Lower leg skin (tissue), 4 donors: ENCODE measurements around the gene LHB. TPM values are rescaled to one million over a fixed set of nuclear protein-coding genes. Genes with fewer than 3 reads are reported as not detected.

ENCODE experiments used
- DNase-seq, 2 donors: peaks; one replicate each; pipeline ENCODE4 v3.0.0-alpha.2; 2019; ENCODE audit warnings: low spot score in 2 of 2
- H3K4me3 ChIP-seq: fragments of 200-600 bp; sonication (generic); 2 replicates; pipeline ENCODE4 v1.5.1; 2017; ENCODE audit warnings: mild to moderate bottlenecking, low read depth; ENCODE audit not compliant: poor library complexity, severe bottlenecking
- POLR2A ChIP-seq, 2 donors: fragments of 450-650 bp; IDR thresholded peaks; one replicate each; pipeline ENCODE4 v1.6.1; 2016 to 2017; ENCODE audit warnings: antibody characterized with exemption in 2 of 2, mild to moderate bottlenecking in 1 of 2, moderate library complexity in 1 of 2
- WGBS, 2 donors: methylation state at CpG; one replicate each; pipeline ENCODE4 v1.1.5; 2018; 5-methylcytosine and 5-hydroxymethylcytosine counted together
- intact Hi-C: fragments of 100-400 bp; cut with DNase I; formaldehyde crosslinking; loops from one replicate; pipeline ENCODE4 v1.15.0; 2023; ENCODE audit warnings: low total_unique reads
- total RNA-seq, 4 donors: library from RNA; depleted of rRNA; stranded (reverse); fragments of >200 nt; gene quantifications; one replicate each; pipeline ENCODE4 v1.1.0, GENCODE V29; 2016
- TF ChIP-seq, protein P1 (sequence below), 3 donors: fragments of 450-650 bp; IDR thresholded peaks; one replicate each; pipeline ENCODE4 v1.5.1; 2016; ENCODE audit warnings: antibody characterized with exemption in 3 of 3, mild to moderate bottlenecking in 3 of 3, moderate library complexity in 2 of 3

Gene LHB
- total RNA-seq, 4 donors from 2014 or later, result 1.2 to 4.2 (median 1.8) TPM; not detected in 1

DNA sequence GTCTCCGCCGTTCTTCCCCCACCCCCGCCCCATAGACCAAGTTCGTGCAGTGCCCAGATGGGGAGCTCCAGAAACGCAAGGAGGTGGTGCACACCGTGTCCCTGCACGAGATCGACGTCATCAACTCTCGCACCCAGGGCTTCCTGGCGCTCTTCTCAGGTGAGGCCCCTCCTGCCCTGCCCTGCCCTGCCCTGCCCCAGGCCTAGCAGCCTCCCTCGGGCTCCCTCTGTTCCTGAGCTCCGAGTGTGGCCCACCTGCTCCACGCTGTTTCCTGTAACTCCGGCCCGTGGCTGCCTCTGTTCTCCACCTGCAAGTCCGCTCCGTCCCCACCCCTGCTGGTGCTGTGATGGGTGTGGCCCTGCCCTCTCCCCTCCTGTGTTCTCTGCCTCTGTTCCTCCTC, 6.4 kb downstream of the LHB start:
- WGBS, 2 donors, result 93 to 94% methylated on average over 14 to 18 of the region's 18 CpGs
- no peak overlapping the region for H3K4me3 ChIP-seq
- TF ChIP-seq POLR2A (IDR thresholded peaks at IDR 0.05), result no peak
- TF ChIP-seq, protein P1, sequence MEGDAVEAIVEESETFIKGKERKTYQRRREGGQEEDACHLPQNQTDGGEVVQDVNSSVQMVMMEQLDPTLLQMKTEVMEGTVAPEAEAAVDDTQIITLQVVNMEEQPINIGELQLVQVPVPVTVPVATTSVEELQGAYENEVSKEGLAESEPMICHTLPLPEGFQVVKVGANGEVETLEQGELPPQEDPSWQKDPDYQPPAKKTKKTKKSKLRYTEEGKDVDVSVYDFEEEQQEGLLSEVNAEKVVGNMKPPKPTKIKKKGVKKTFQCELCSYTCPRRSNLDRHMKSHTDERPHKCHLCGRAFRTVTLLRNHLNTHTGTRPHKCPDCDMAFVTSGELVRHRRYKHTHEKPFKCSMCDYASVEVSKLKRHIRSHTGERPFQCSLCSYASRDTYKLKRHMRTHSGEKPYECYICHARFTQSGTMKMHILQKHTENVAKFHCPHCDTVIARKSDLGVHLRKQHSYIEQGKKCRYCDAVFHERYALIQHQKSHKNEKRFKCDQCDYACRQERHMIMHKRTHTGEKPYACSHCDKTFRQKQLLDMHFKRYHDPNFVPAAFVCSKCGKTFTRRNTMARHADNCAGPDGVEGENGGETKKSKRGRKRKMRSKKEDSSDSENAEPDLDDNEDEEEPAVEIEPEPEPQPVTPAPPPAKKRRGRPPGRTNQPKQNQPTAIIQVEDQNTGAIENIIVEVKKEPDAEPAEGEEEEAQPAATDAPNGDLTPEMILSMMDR (IDR thresholded peaks at IDR 0.05), result no peak

DNA sequence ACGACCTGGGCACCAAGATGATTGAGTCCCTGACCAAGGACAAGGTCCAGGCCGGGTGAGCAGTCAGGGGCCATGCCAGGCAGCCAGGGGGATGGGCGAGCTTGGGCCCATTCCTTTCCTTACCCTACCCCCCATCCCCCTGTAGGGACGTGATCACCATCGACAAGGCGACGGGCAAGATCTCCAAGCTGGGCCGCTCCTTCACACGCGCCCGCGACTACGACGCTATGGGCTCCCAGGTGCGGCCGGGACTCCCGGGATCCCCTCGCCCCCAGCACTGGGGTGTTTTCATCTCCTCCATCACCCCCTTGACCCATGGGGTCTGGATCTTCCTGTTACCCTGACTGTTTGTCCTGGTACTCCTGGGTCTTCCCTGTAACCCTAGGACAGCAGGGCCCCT, 7.1 kb downstream of the LHB start:
- no peak overlapping the region for H3K4me3 ChIP-seq
- intact Hi-C loops, result no loop called here
- DNase-seq, result no peak
- TF ChIP-seq POLR2A (IDR thresholded peaks at IDR 0.05), result no peak
- TF ChIP-seq, protein P1 (IDR thresholded peaks at IDR 0.05), result no peak
- 91 to 96% methylated on average over 5 to 17 of the region's 18 CpGs for WGBS, 2 donors

More for the DNA sequence above, 6.4 kb downstream of the LHB start:
- intact Hi-C loops, result no loop called here
- DNase-seq, result no peak

DNA sequence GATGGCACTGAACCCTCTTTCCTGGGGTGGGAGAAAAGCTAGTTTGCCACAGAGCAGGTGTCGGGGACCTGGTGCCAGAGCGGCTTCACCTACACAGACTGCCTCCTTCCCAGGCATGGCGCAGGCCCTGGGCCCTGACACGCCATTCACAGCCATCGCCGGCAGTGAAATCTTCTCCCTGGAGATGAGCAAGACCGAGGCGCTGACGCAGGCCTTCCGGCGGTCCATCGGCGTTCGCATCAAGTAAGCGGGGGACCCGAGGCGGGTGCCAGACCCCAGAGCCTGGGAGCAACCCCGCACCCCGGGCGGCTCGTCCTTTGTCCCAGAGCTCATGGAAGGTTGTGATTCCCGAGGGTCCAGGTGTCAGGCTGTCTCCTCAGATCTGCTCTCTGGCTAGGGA, 10.0 kb downstream of the LHB start:
- DNase-seq, result no peak
- WGBS, 2 donors, result 95% methylated on average over 18 to 22 of the region's 22 CpGs
- intact Hi-C loops, result no loop called here
- no peak for TF ChIP-seq POLR2A (IDR thresholded peaks at IDR 0.05)
- TF ChIP-seq, protein P1 (IDR thresholded peaks at IDR 0.05), result no peak
- H3K4me3 ChIP-seq, result no peak overlapping the region

DNA sequence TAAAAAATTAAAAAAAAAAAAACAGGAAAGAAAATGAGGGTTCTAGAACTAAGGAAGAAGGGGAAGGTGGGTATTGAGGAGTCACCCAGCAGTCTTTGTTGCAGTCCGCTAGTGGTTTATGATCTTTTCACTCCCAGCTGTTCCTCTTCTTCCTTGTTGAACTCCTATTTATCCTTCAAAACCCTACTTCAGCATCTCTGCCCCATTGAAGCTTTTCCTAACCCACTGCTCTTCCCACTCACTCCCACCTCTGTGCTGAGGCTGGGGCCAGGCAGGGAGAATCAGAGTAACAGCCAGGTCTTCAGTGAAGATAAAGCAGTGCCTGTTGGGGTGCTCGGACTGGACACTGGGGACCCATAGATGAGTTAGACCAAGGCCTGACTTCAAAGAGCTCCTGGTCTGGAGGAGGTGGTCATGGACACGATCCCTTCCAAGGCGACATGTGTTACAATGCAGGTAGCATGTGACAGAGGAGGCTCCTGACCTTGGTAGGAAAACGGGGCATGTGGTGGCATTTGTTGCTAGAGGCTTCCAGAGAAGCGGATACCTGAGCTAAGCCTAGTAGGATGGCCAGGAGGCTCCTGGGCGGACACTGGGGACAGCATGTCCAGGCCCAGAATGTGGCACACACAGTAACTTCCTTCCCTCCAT, 11.8 kb downstream of the LHB start:
- H3K4me3 ChIP-seq, result no peak overlapping the region
- intact Hi-C loops, result no loop called here
- WGBS, 2 donors, result 91 to 93% methylated on average over 7 of the region's 7 CpGs
- no peak for TF ChIP-seq POLR2A (IDR thresholded peaks at IDR 0.05)
- TF ChIP-seq, protein P1 (IDR thresholded peaks at IDR 0.05), result no peak
- no peak for DNase-seq

DNA sequence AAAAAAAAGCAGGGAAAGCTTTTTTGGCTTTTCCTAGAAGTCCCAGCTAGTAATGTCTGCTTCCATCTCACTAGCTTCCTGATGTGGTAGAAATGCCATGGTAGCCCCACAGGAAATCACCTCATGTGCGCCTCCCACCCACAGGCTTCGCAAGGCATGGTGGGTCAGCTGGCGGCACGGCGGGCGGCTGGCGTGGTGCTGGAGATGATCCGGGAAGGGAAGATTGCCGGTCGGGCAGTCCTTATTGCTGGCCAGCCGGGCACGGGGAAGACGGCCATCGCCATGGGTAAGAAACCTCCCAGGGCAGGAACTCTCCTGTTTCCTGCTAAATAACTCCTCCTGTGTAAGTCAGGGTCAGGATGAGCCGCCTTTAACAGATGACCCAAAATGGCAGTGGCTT, 12.8 kb downstream of the LHB start:
- 98% methylated on average over 15 of the region's 15 CpGs for WGBS, 2 donors
- no peak for TF ChIP-seq POLR2A (IDR thresholded peaks at IDR 0.05)
- TF ChIP-seq, protein P1 (IDR thresholded peaks at IDR 0.05), result no peak
- DNase-seq, result no peak

More for the DNA sequence above, 12.8 kb downstream of the LHB start:
- no peak overlapping the region for H3K4me3 ChIP-seq
- intact Hi-C loops, result no loop called here
